ENCODE measurements around the gene IQCE. TPM values are rescaled to one million over a fixed set of nuclear protein-coding genes. Genes with fewer than 3 reads are reported as not detected.

IQCE gene
- polyA plus RNA-seq, 1 donor from 2014 or later, result 21.2 TPM

DNA sequence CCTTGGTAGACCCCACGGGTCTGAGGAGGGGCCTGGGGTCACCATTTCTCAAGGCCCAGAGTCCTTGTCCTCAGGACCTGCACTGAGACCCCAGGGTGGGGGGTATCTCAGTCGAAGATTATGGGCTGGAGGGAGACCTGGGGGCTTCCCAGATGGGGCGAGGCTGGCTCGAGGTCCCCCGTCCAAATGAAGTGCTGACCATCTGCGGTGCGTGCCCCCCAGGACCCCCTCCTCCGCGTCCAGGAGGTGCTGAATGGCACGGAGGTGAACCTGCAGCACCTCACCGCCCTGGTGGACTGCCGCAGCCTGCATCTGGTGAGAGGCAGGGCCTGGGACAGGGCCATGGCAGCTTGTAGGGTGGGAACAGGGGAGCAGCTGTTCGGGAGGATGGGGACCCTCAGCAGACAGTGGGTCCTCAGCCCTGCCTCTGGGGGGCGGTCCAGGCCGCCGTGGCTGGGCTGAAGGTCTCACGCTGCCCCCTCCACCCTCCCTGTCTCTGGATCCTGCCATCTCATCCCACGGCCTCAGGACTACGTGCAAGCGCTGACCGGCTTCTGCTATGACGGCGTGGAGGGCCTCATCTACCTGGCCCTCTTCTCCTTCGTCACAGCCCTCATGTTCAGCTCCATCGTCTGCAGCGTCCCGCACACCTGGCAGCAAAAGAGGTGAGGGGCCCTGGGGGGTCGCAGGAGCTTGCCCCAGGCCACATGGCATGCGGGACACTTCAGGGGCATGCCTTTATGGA, 97.3 kb downstream of the IQCE start:
- TF ChIP-seq CTCF (IDR thresholded peaks at IDR 0.05; ENCODE audit: poor library complexity, severe bottlenecking), result no peak
- no peak for TF ChIP-seq MXI1 (conservative IDR thresholded peaks at IDR 0.05; ENCODE audit: poor library complexity, severe bottlenecking)
- TF ChIP-seq RAD21 (conservative IDR thresholded peaks at IDR 0.05), result no peak
- TF ChIP-seq EP300 (conservative IDR thresholded peaks at IDR 0.05; ENCODE audit: poor library complexity, severe bottlenecking), result no peak
- TF ChIP-seq POLR2AphosphoS5 (IDR thresholded peaks at IDR 0.05), result no peak
- no peak for TF ChIP-seq REST (IDR thresholded peaks at IDR 0.05; ENCODE audit: borderline replicate concordance)
- TF ChIP-seq SMC3 (conservative IDR thresholded peaks at IDR 0.05; ENCODE audit: poor library complexity), result no peak
- TF ChIP-seq EZH2 (IDR thresholded peaks at IDR 0.05; ENCODE audit: borderline replicate concordance, insufficient read depth, low read length, poor library complexity, severe bottlenecking), result no peak
- no peak for TF ChIP-seq TAF1 (IDR thresholded peaks at IDR 0.05; ENCODE audit: low read depth)
- H4K20me1 ChIP-seq (ENCODE audit: insufficient read depth), result no peaks in the 10 kb centered on the region

GRCh38 chr7:2657208-2657607, 98.4 kb downstream of the IQCE start:
- Histone ChIP-seq H3K27me3 (ENCODE audit: insufficient read depth, low read depth, low read length) (no peaks in the 10 kb centered on the region), H3K4me2 (ENCODE audit: low read length) (no peak overlapping the region), H3K79me2 (replicated peaks; ENCODE audit: insufficient read depth, low read length) (no peaks in the 10 kb centered on the region), H3K36me3 (ENCODE audit: insufficient read depth, low read length) (no peaks in the 10 kb centered on the region), H4K20me1 (ENCODE audit: insufficient read depth) (no peaks in the 10 kb centered on the region), H3K27ac (ENCODE audit: low read length) (no peak overlapping the region), H3K9me3 (ENCODE audit: low read length) (no peaks in the 10 kb centered on the region), H3K4me3 (ENCODE audit: low read length) (no peak overlapping the region), H3K9ac (ENCODE audit: low read length) (no peak overlapping the region), H2AFZ (ENCODE audit: low read depth, low read length) (no peak overlapping the region), H3K9me2 (ENCODE audit: insufficient read depth, low read length) (no peaks in the 10 kb centered on the region), H3F3A (ENCODE audit: insufficient read depth, low read length, poor library complexity, severe bottlenecking) (no peaks in the 10 kb centered on the region)
- TF ChIP-seq REST (IDR thresholded peaks at IDR 0.05; ENCODE audit: borderline replicate concordance) (no peak), RAD21 (conservative IDR thresholded peaks at IDR 0.05) (no peak)

More for the DNA sequence above, 97.3 kb downstream of the IQCE start:
- Histone ChIP-seq H3F3A (ENCODE audit: insufficient read depth, low read length, poor library complexity, severe bottlenecking) (no peaks in the 10 kb centered on the region), H3K27me3 (ENCODE audit: insufficient read depth, low read depth, low read length) (no peaks in the 10 kb centered on the region), H3K4me2 (ENCODE audit: low read length) (no peak overlapping the region), H3K9me2 (ENCODE audit: insufficient read depth, low read length) (no peaks in the 10 kb centered on the region), H2AFZ (ENCODE audit: low read depth, low read length) (no peak overlapping the region), H3K27ac (ENCODE audit: low read length) (no peak overlapping the region), H3K9me3 (ENCODE audit: low read length) (no peaks in the 10 kb centered on the region), H3K9ac (ENCODE audit: low read length) (no peak overlapping the region), H3K79me2 (replicated peaks; ENCODE audit: insufficient read depth, low read length) (no peaks in the 10 kb centered on the region), H3K4me3 (ENCODE audit: low read length) (no peak overlapping the region), H3K36me3 (ENCODE audit: insufficient read depth, low read length) (no peaks in the 10 kb centered on the region)

All from neural cell (in vitro differentiated cells).